Stomach smooth muscle (tissue), 2 donors: ENCODE measurements around the gene CSK.

Experiments
- H3K27ac ChIP-seq: one replicate; pipeline ENCODE4 v1.7.0; 2013; ENCODE audit warnings: mild to moderate bottlenecking, low read length, inconsistent platforms
- H3K27me3 ChIP-seq, 2 donors: one replicate each; pipeline ENCODE4 v1.7.0; 2013; ENCODE audit warnings: low read length in 2 of 2; ENCODE audit not compliant: insufficient read depth in 2 of 2, control insufficient read depth in 1 of 2
- H3K36me3 ChIP-seq, 2 donors: one replicate each; pipeline ENCODE4 v1.7.0; 2013; ENCODE audit warnings: low read length in 2 of 2; ENCODE audit not compliant: control insufficient read depth in 2 of 2, insufficient read depth in 2 of 2
- H3K4me1 ChIP-seq: one replicate; pipeline ENCODE4 v1.7.0; 2013; ENCODE audit warnings: low read length; ENCODE audit not compliant: control insufficient read depth, insufficient read depth
- H3K4me3 ChIP-seq, 2 donors: one replicate each; pipeline ENCODE4 v1.7.0; 2013; ENCODE audit warnings: low read length in 2 of 2
- H3K9ac ChIP-seq, 2 donors: one replicate each; pipeline ENCODE4 v1.7.0; 2013; ENCODE audit warnings: low read length in 2 of 2, mild to moderate bottlenecking in 1 of 2
- H3K9me3 ChIP-seq, 2 donors: one replicate each; pipeline ENCODE4 v1.7.0; 2013; ENCODE audit warnings: low read length in 2 of 2; ENCODE audit not compliant: control insufficient read depth in 2 of 2
- donor health status: healthy.
- donor health status: Pancreatic carcinoma.

CSK gene

GRCh38 chr15:74838137-74838516, 56.2 kb downstream of the CSK start:
- no peak overlapping the region for H3K4me3 ChIP-seq
- H3K27me3 ChIP-seq, result no peaks in the 10 kb centered on the region
- H3K27ac ChIP-seq, result no peak overlapping the region
- H3K36me3 ChIP-seq, result peaks cover 0 to 4% of the 10 kb centered on the region in 2 donors
- no peaks in the 10 kb centered on the region for H3K9me3 ChIP-seq
- peaks cover 11% of the 10 kb centered on the region for H3K4me1 ChIP-seq
- no peak overlapping the region for H3K9ac ChIP-seq

- H3K27me3 ChIP-seq, result no peaks in the 10 kb centered on the region
- H3K4me3 ChIP-seq, result no peak overlapping the region
- peaks cover 15% of the 10 kb centered on the region for H3K4me1 ChIP-seq
- peaks cover 0 to 4% of the 10 kb centered on the region in 2 donors for H3K36me3 ChIP-seq
- no peak overlapping the region for H3K27ac ChIP-seq
- H3K9ac ChIP-seq, result no peak overlapping the region
- H3K9me3 ChIP-seq, result no peaks in the 10 kb centered on the region
These were observed 57.1 kb downstream of the CSK start for GRCh38 chr15:74838746-74839525.

GRCh38 chr15:74839526-74840395, 57.9 kb downstream of the CSK start:
- H3K36me3 ChIP-seq, result peaks cover 0 to 4% of the 10 kb centered on the region in 2 donors
- no peak overlapping the region for H3K9ac ChIP-seq
- no peaks in the 10 kb centered on the region for H3K27me3 ChIP-seq
- H3K4me1 ChIP-seq, result peaks cover 22% of the 10 kb centered on the region
- H3K4me3 ChIP-seq, result no peak overlapping the region
- no peak overlapping the region for H3K27ac ChIP-seq
- H3K9me3 ChIP-seq, result no peaks in the 10 kb centered on the region

GRCh38 chr15:74840851-74841775, 59.2 kb downstream of the CSK start:
- Histone ChIP-seq H3K27me3 (no peaks in the 10 kb centered on the region), H3K4me3 (peak overlapping the region in 1 of 2 donors; percentile 3), H3K27ac (no peak overlapping the region), H3K4me1 (peaks cover 25% of the 10 kb centered on the region), H3K36me3 (peaks cover 0 to 10% of the 10 kb centered on the region in 2 donors), H3K9me3 (no peaks in the 10 kb centered on the region), H3K9ac (no peak overlapping the region)

GRCh38 chr15:74841891-74842373, 60.1 kb downstream of the CSK start:
- H3K9me3 ChIP-seq, result no peaks in the 10 kb centered on the region
- H3K27me3 ChIP-seq, result no peaks in the 10 kb centered on the region
- peak overlapping the region in 1 of 2 donors; percentile 82 for H3K9ac ChIP-seq
- H3K27ac ChIP-seq, result no peak overlapping the region
- peak overlapping the region; percentile 91 to 92 for H3K4me3 ChIP-seq
- peaks cover 25% of the 10 kb centered on the region for H3K4me1 ChIP-seq
- H3K36me3 ChIP-seq, result peaks cover 0 to 10% of the 10 kb centered on the region in 2 donors

- Histone ChIP-seq H3K27me3 (no peaks in the 10 kb centered on the region), H3K4me3 (peak within 1 kb of the TSS; percentile 91 to 92), H3K4me1 (peaks cover 25% of the 10 kb centered on the region), H3K36me3 (peaks cover 3 to 14% of the 10 kb centered on the region in 2 donors), H3K9ac (peak within 1 kb of the TSS; percentile 81 to 85), H3K27ac (peak within 1 kb of the TSS; percentile 76), H3K9me3 (no peaks in the 10 kb centered on the region)
These were observed 60.9 kb downstream of the CSK start, which contains the start of gene ULK3 for GRCh38 chr15:74842581-74843444. Gene ULK3, minus strand, starts transcription at chr15:74843156. Its CDS starts 51 bp downstream, at chr15:74843105.

- Histone ChIP-seq H3K9me3 (no peaks in the 10 kb centered on the region), H3K27ac (peak overlapping the region; percentile 76), H3K4me1 (peaks cover 25% of the 10 kb centered on the region), H3K36me3 (peaks cover 7 to 20% of the 10 kb centered on the region in 2 donors), H3K4me3 (peak overlapping the region; percentile 68 to 91), H3K27me3 (no peaks in the 10 kb centered on the region), H3K9ac (peak overlapping the region; percentile 76 to 85)
These were observed 61.6 kb downstream of the CSK start for GRCh38 chr15:74843445-74843828.

- H3K9ac ChIP-seq, result peak overlapping the region; percentile 76 to 85
- H3K36me3 ChIP-seq, result peaks cover 11 to 21% of the 10 kb centered on the region in 2 donors
- peaks cover 25% of the 10 kb centered on the region for H3K4me1 ChIP-seq
- no peaks in the 10 kb centered on the region for H3K27me3 ChIP-seq
- no peaks in the 10 kb centered on the region for H3K9me3 ChIP-seq
- H3K4me3 ChIP-seq, result no peak overlapping the region
- peak overlapping the region; percentile 76 for H3K27ac ChIP-seq
These were observed 62.0 kb downstream of the CSK start for GRCh38 chr15:74843891-74844299.

- H3K4me1 ChIP-seq, result peaks cover 25% of the 10 kb centered on the region
- no peak overlapping the region for H3K27ac ChIP-seq
- H3K4me3 ChIP-seq, result no peak overlapping the region
- peaks cover 13 to 21% of the 10 kb centered on the region in 2 donors for H3K36me3 ChIP-seq
- no peaks in the 10 kb centered on the region for H3K9me3 ChIP-seq
- H3K9ac ChIP-seq, result no peak overlapping the region
- H3K27me3 ChIP-seq, result no peaks in the 10 kb centered on the region
These were observed 62.7 kb downstream of the CSK start for GRCh38 chr15:74844319-74845207.
